Smooth muscle cell (in vitro differentiated cells): ENCODE measurements around the gene ACOT9. TPM values are rescaled to one million over a fixed set of nuclear protein-coding genes. Genes with fewer than 3 reads are reported as not detected.

Source experiments
- DNase-seq: peaks from one replicate; lab custom pipeline; 2025; ENCODE audit not compliant: unreplicated experiment; lab: John Stamatoyannopoulos, UW
- H2AFZ ChIP-seq: fragments of 200-600 bp; sonication (generic); 2 replicates; pipeline ENCODE4 v1.6.0; 2016; ENCODE audit warnings: antibody characterized with exemption, low read depth, mild to moderate bottlenecking
- H3F3A ChIP-seq: fragments of 200-600 bp; sonication (generic); 2 replicates; pipeline ENCODE4 v1.6.0; 2017; ENCODE audit warnings: antibody characterized with exemption, low read depth
- H3K27ac ChIP-seq: fragments of 200-600 bp; sonication (generic); 2 replicates; pipeline ENCODE4 v1.5.1; 2016; ENCODE audit warnings: low read depth, mild to moderate bottlenecking
- H3K27me3 ChIP-seq: fragments of 200-600 bp; sonication (generic); 2 replicates; pipeline ENCODE4 v1.6.1; 2016; ENCODE audit warnings: low read depth, mild to moderate bottlenecking
- H3K36me3 ChIP-seq: fragments of 200-600 bp; sonication (generic); 2 replicates; pipeline ENCODE4 v1.5.1; 2016; ENCODE audit warnings: low read depth
- H3K4me1 ChIP-seq: fragments of 200-600 bp; sonication (generic); 2 replicates; pipeline ENCODE4 v1.5.1; 2016; ENCODE audit warnings: low read depth
- H3K4me2 ChIP-seq: fragments of 200-600 bp; sonication (generic); 2 replicates; pipeline ENCODE4 v1.6.0; 2016; ENCODE audit warnings: mild to moderate bottlenecking
- H3K4me3 ChIP-seq: fragments of 200-600 bp; sonication (generic); 2 replicates; pipeline ENCODE4 v1.5.1; 2016; ENCODE audit warnings: mild to moderate bottlenecking
- H3K79me2 ChIP-seq: fragments of 200-600 bp; sonication (generic); 2 replicates; pipeline ENCODE4 v1.6.0; 2016; ENCODE audit warnings: low read depth, mild to moderate bottlenecking
- H3K9ac ChIP-seq: fragments of 200-600 bp; sonication (generic); 2 replicates; pipeline ENCODE4 v1.6.0; 2016; ENCODE audit warnings: low read depth
- H3K9me3 ChIP-seq: fragments of 200-600 bp; sonication (generic); replicated peaks from 2 replicates; pipeline ENCODE4 v1.5.1; 2016; ENCODE audit warnings: low read depth
- H4K20me1 ChIP-seq: fragments of 200-600 bp; sonication (generic); 2 replicates; pipeline ENCODE4 v1.6.0; 2016; ENCODE audit warnings: low read depth
- WGBS: methylation state at CpG from one replicate; pipeline ENCODE4 v1.1.7; 2016; ENCODE audit warnings: low lambda C conversion rate; 5-methylcytosine and 5-hydroxymethylcytosine counted together
- polyA plus RNA-seq: library from polyadenylated mRNA; unstranded; fragments of >200 nt; fragmentation: Nextera tagmentation; extraction: Ambion mirVana; gene quantifications from 2 replicates; pipeline ENCODE4 v1.2.1, GENCODE V29; 2016
- total RNA-seq: library from RNA; depleted of rRNA; stranded (reverse); fragments of >200 nt; gene quantifications from 2 replicates; pipeline ENCODE4 v1.2.3, GENCODE V29; 2014
- TF ChIP-seq, protein P1 (sequence below): fragments of 200-600 bp; sonication (generic); IDR thresholded peaks from 2 replicates; pipeline ENCODE4 v1.5.1; 2017; ENCODE audit warnings: borderline replicate concordance, mild to moderate bottlenecking, antibody characterized with exemption; ENCODE audit not compliant: insufficient read depth, poor library complexity, severe bottlenecking

ACOT9 gene
- total and polyA plus RNA-seq, 2 experiments from 2014 or later, result 55.4 to 73.2 TPM

DNA sequence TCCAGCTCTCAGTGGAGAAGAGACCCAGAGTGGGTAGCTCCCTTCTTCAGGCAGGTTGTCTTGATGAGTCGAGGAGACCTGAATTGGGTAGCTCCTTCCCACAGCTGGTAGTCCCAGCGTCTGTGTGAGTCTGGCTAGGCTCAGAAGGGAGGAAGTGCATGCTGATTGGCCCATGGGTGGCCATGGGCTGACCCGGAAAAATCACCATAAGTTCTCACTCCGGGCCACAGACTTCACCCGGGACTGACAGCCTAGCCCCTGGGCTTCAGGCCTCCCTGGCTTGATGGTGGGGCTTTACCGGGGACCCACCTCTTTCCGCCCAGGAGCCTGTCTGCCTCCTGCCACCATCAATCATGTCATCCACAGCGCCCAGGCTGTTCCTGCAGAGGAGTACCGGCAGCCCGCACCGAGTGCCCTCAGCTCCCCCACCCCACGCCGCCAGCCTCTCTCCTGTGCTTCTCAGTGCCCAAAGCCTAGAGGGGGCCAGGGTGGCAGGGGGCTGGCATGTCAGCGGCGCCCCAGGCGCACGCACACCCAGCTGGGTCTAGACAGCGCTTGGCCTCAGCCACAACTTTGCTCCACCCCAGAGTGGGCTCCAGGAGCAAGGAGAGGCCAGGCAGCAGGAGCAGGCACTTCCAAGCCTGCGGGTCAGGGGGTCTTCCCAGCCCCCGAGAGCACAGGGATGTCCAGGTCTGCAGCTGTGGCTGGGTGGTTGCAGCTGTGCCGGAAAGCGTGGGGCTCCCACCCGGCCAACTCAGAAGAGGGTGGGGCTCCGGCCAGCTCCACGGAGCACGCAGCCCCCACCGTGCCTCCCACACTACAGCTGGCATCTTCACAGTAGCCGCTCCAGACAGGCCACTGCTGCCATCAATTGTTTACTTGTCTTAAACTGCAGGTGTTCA, 23.8 kb upstream of the ACOT9 start:
- TF ChIP-seq, protein P1, sequence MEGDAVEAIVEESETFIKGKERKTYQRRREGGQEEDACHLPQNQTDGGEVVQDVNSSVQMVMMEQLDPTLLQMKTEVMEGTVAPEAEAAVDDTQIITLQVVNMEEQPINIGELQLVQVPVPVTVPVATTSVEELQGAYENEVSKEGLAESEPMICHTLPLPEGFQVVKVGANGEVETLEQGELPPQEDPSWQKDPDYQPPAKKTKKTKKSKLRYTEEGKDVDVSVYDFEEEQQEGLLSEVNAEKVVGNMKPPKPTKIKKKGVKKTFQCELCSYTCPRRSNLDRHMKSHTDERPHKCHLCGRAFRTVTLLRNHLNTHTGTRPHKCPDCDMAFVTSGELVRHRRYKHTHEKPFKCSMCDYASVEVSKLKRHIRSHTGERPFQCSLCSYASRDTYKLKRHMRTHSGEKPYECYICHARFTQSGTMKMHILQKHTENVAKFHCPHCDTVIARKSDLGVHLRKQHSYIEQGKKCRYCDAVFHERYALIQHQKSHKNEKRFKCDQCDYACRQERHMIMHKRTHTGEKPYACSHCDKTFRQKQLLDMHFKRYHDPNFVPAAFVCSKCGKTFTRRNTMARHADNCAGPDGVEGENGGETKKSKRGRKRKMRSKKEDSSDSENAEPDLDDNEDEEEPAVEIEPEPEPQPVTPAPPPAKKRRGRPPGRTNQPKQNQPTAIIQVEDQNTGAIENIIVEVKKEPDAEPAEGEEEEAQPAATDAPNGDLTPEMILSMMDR, result no peak
- Histone ChIP-seq H3K9me3 (no peaks in the 10 kb centered on the region), H3K79me2 (no peaks in the 10 kb centered on the region), H3F3A (no peaks in the 10 kb centered on the region), H3K4me2 (no peak overlapping the region), H3K9ac (no peak overlapping the region), H3K27ac (no peak overlapping the region), H4K20me1 (no peaks in the 10 kb centered on the region), H3K27me3 (no peaks in the 10 kb centered on the region), H3K4me3 (no peak overlapping the region), H3K36me3 (no peaks in the 10 kb centered on the region), H3K4me1 (no peaks in the 10 kb centered on the region), H2AFZ (no peak overlapping the region)
- no peak for DNase-seq
- WGBS, result 96% methylated on average over 28 of the region's 28 CpGs

DNA sequence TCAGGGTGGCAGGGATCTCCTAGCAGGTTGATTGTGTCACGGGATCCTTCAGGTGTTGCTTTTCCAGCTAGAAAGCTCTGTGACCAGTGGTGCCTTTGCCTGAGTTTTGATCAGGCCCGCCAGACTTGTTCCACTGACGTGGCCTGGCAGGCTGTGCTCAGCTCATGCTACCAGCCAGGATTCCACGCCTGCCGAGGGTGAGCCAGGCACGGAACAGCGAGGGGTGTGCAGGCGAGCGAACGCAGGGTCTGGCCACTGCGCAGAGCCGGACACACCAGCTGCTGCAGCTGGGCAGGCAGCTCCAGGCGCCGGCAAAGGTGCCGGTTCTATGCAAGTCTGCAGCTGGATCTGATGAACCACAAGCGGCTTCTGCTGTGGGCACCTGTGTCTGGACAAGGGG, 22.8 kb upstream of the ACOT9 start:
- WGBS, result 100% methylated on average over 12 of the region's 16 CpGs
- H3K27ac ChIP-seq, result no peak overlapping the region
- no peak overlapping the region for H2AFZ ChIP-seq
- H3F3A ChIP-seq, result no peaks in the 10 kb centered on the region
- H3K36me3 ChIP-seq, result no peaks in the 10 kb centered on the region
- no peaks in the 10 kb centered on the region for H3K79me2 ChIP-seq
- H3K27me3 ChIP-seq, result no peaks in the 10 kb centered on the region
- H3K4me1 ChIP-seq, result no peaks in the 10 kb centered on the region
- no peak overlapping the region for H3K4me3 ChIP-seq
- no peaks in the 10 kb centered on the region for H3K9me3 ChIP-seq
- H3K9ac ChIP-seq, result no peak overlapping the region
- H3K4me2 ChIP-seq, result no peak overlapping the region
- DNase-seq, result no peak
- H4K20me1 ChIP-seq, result no peaks in the 10 kb centered on the region
- TF ChIP-seq, protein P1, result no peak

DNA sequence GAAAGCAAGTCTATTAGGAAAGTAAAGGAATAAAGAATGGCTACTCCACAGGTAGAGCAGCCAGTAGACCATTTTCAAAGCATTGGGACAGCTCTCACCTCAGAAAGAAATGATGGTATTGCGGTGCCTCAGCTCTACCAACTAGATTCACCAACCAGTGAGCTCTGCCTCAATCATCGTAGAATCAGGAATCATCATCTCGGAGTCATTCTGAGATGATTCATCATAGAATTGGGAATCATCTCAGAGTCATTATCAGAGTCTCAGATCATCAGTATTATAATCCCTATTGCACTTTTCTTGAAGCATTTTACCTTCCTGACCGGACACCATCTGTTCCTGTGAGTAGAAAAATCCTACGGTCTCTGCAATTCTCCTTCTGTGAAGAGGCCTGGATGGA, 22.4 kb upstream of the ACOT9 start:
- no peak overlapping the region for H3K27ac ChIP-seq
- H3K9ac ChIP-seq, result no peak overlapping the region
- no peak overlapping the region for H2AFZ ChIP-seq
- H3K27me3 ChIP-seq, result no peaks in the 10 kb centered on the region
- no peak overlapping the region for H3K4me2 ChIP-seq
- H3K9me3 ChIP-seq, result no peaks in the 10 kb centered on the region
- H3K4me3 ChIP-seq, result no peak overlapping the region
- no peaks in the 10 kb centered on the region for H3K4me1 ChIP-seq
- H4K20me1 ChIP-seq, result no peaks in the 10 kb centered on the region
- H3K36me3 ChIP-seq, result no peaks in the 10 kb centered on the region
- no peaks in the 10 kb centered on the region for H3F3A ChIP-seq
- no peaks in the 10 kb centered on the region for H3K79me2 ChIP-seq
- WGBS, result 73% methylated on average over 5 of the region's 5 CpGs
- no peak for DNase-seq
- TF ChIP-seq, protein P1, result no peak
